Caco-2 (cell line): ENCODE results near the gene CTNND2. TPM values are rescaled to one million over a fixed set of nuclear protein-coding genes. Genes with fewer than 3 reads are reported as not detected.

Source experiments
- BruUV-seq: library from RNA; stranded (reverse); fragments of 400-500 nt; replicated peaks from 2 replicates; lab custom pipeline; 2021; lab: Mats Ljungman, UMichigan
- CTCF ChIA-PET: fragments of 300-600 bp; sonication (Branson Sonifier 250); formaldehyde crosslinking; loops from one replicate; lab custom pipeline; 2022; ENCODE audit warnings: antibody characterized with exemption; lab: Charles Lee
- POLR2A ChIA-PET: fragments of 300-600 bp; sonication (Branson Sonifier 250); formaldehyde crosslinking; loops from one replicate; lab custom pipeline; 2022; ENCODE audit warnings: antibody characterized with exemption; lab: Charles Lee
- DNase-seq, 2 experiments: peaks; one replicate each; pipeline versions ENCODE4 v3.0.0 to v3.0.0-alpha.2; 2020 to 2022
- H3K27me3 ChIP-seq: replicated peaks from 2 replicates; pipeline ENCODE4 v1.6.0; 2011; ENCODE audit warnings: low read length; ENCODE audit not compliant: control insufficient read depth, insufficient read depth
- H3K36me3 ChIP-seq: 2 replicates; pipeline ENCODE4 v1.5.1; 2011; ENCODE audit warnings: low read length; ENCODE audit not compliant: control insufficient read depth, insufficient read depth
- H3K4me1 ChIP-seq: fragments of 250-450 bp; sonication (Bioruptor Pico); 2 replicates; pipeline ENCODE4 v1.5.1; 2020; ENCODE audit warnings: mild to moderate bottlenecking
- H3K4me3 ChIP-seq: 2 replicates; pipeline ENCODE4 v1.5.1; 2011; ENCODE audit warnings: low read depth, mild to moderate bottlenecking, control low read depth, low read length
- H3K9me3 ChIP-seq: fragments of 250-450 bp; sonication (Bioruptor Pico); 2 replicates; pipeline ENCODE4 v1.5.1; 2020; ENCODE audit warnings: mild to moderate bottlenecking, moderate library complexity
- H3K27ac Mint-ChIP-seq: one replicate; pipeline ENCODE4 v1.8.0; 2022; ENCODE audit warnings: mixed read lengths; ENCODE audit not compliant: unreplicated experiment
- H3K27me3 Mint-ChIP-seq: one replicate; pipeline ENCODE4 v1.8.0; 2022; ENCODE audit warnings: mixed read lengths; ENCODE audit not compliant: insufficient read depth, unreplicated experiment
- H3K36me3 Mint-ChIP-seq: one replicate; pipeline ENCODE4 v1.8.0; 2022; ENCODE audit warnings: mild to moderate bottlenecking, mixed read lengths; ENCODE audit not compliant: insufficient read depth, unreplicated experiment
- H3K4me1 Mint-ChIP-seq: one replicate; pipeline ENCODE4 v1.8.0; 2022; ENCODE audit warnings: low read depth, mixed read lengths; ENCODE audit not compliant: unreplicated experiment
- H3K4me3 Mint-ChIP-seq: one replicate; pipeline ENCODE4 v1.8.0; 2022; ENCODE audit warnings: mild to moderate bottlenecking, moderate library complexity, mixed read lengths; ENCODE audit not compliant: unreplicated experiment
- H3K9me3 Mint-ChIP-seq: one replicate; pipeline ENCODE4 v1.8.0; 2022; ENCODE audit warnings: mixed read lengths; ENCODE audit not compliant: unreplicated experiment
- intact Hi-C: fragments of 100-400 bp; cut with micrococcal nuclease; formaldehyde crosslinking; loops from one replicate; pipeline ENCODE4 v1.10.0; 2022; ENCODE audit not compliant: unreplicated experiment
- total RNA-seq: library from RNA; stranded (reverse); gene quantifications from 2 replicates; pipeline ENCODE4 v1.2.3, GENCODE V29; 2022
- TF ChIP-seq, protein P1 (sequence below), 2 experiments: fragments of 200-600 bp in 1 of 2; IDR thresholded peaks; 1 replicate in 1 of 2; 2 replicates in 1 of 2; pipeline versions ENCODE4 v1.5.1 to v1.8.0; 2011 to 2022; ENCODE audit warnings: antibody characterized with exemption in 1 of 2, control low read depth in 1 of 2, inconsistent platforms in 1 of 2, low read depth in 1 of 2, low read length in 1 of 2, mild to moderate bottlenecking in 1 of 2, moderate library complexity in 1 of 2; ENCODE audit not compliant: insufficient read depth in 1 of 2, severe bottlenecking in 1 of 2, unreplicated experiment in 1 of 2

Gene CTNND2
- total RNA-seq, 1 experiment from 2014 or later = 0.32 TPM

DNA sequence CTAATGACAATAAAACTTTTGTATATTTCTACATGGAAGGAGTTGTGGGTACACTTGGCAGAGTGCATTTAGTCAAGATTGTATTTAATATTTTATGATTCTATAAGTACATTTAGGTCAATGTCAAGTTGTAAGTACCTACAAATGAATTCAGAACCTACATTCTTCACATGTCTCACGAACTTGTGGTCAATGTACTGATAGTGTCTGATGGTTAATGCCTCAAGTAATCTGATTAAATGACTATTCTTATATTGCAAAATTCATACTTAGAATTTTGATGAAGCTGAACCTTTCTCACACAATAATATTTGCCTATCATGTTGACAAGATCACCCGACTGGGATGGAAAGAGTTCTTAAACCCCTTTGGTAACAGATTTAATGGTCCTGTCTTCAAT lies 444.5 kb downstream of the CTNND2 start:
- CTCF ChIA-PET = no interaction called here
- no peaks in the 10 kb centered on the region for H3K27me3 ChIP-seq
- no peak overlapping the region for H3K4me3 Mint-ChIP-seq
- H3K27me3 Mint-ChIP-seq = no peaks in the 10 kb centered on the region
- H3K9me3 Mint-ChIP-seq = no peaks in the 10 kb centered on the region
- H3K36me3 ChIP-seq = no peaks in the 10 kb centered on the region
- no peaks in the 10 kb centered on the region for H3K4me1 Mint-ChIP-seq
- H3K4me1 ChIP-seq = no peaks in the 10 kb centered on the region
- POLR2A ChIA-PET = no interaction called here
- TF ChIP-seq, protein P1, sequence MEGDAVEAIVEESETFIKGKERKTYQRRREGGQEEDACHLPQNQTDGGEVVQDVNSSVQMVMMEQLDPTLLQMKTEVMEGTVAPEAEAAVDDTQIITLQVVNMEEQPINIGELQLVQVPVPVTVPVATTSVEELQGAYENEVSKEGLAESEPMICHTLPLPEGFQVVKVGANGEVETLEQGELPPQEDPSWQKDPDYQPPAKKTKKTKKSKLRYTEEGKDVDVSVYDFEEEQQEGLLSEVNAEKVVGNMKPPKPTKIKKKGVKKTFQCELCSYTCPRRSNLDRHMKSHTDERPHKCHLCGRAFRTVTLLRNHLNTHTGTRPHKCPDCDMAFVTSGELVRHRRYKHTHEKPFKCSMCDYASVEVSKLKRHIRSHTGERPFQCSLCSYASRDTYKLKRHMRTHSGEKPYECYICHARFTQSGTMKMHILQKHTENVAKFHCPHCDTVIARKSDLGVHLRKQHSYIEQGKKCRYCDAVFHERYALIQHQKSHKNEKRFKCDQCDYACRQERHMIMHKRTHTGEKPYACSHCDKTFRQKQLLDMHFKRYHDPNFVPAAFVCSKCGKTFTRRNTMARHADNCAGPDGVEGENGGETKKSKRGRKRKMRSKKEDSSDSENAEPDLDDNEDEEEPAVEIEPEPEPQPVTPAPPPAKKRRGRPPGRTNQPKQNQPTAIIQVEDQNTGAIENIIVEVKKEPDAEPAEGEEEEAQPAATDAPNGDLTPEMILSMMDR (IDR thresholded peaks at IDR 0.05; ENCODE audit: insufficient read depth in 1 of 2, low read depth in 1 of 2, low read length in 1 of 2, severe bottlenecking in 1 of 2, unreplicated experiment in 1 of 2) = no peak
- BruUV-seq = no TSS peak
- no peak overlapping the region for H3K4me3 ChIP-seq
- H3K9me3 ChIP-seq = no peaks in the 10 kb centered on the region
- no peak for DNase-seq
- intact Hi-C loops = no loop called here
- no peak overlapping the region for H3K27ac Mint-ChIP-seq
- H3K36me3 Mint-ChIP-seq = no peaks in the 10 kb centered on the region

DNA sequence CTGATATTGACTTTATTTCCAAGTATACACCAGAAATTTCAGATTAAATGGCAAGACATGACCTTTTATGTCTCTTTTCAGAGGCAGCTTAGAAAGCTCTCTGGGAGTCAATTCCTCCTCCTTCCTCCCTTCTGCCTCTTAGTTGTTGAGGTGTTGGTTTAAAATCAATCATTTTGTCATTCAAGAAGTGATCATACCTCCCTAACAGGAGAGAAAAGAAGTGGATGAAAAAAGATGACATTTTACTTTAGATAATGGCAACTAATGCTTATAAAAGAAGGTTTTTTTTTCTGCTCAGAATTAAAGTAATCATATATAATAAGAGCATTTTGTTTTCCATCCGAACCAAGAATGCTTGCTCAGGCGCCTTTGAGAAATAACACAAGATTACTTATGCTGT lies 448.7 kb downstream of the CTNND2 start:
- no peaks in the 10 kb centered on the region for H3K36me3 Mint-ChIP-seq
- ChIA-PET POLR2A (no interaction called here), CTCF (no interaction called here)
- no peak overlapping the region for H3K4me3 Mint-ChIP-seq
- no peaks in the 10 kb centered on the region for H3K9me3 ChIP-seq
- no peaks in the 10 kb centered on the region for H3K4me1 Mint-ChIP-seq
- intact Hi-C loops = no loop called here
- no peaks in the 10 kb centered on the region for H3K4me1 ChIP-seq
- no peaks in the 10 kb centered on the region for H3K27me3 ChIP-seq
- DNase-seq = no peak
- H3K4me3 ChIP-seq = no peak overlapping the region
- no peaks in the 10 kb centered on the region for H3K9me3 Mint-ChIP-seq
- BruUV-seq = no TSS peak
- H3K27ac Mint-ChIP-seq = no peak overlapping the region
- H3K27me3 Mint-ChIP-seq = no peaks in the 10 kb centered on the region
- H3K36me3 ChIP-seq = no peaks in the 10 kb centered on the region
- TF ChIP-seq, protein P1 (IDR thresholded peaks at IDR 0.05; ENCODE audit: insufficient read depth in 1 of 2, low read depth in 1 of 2, low read length in 1 of 2, severe bottlenecking in 1 of 2, unreplicated experiment in 1 of 2) = no peak

DNA sequence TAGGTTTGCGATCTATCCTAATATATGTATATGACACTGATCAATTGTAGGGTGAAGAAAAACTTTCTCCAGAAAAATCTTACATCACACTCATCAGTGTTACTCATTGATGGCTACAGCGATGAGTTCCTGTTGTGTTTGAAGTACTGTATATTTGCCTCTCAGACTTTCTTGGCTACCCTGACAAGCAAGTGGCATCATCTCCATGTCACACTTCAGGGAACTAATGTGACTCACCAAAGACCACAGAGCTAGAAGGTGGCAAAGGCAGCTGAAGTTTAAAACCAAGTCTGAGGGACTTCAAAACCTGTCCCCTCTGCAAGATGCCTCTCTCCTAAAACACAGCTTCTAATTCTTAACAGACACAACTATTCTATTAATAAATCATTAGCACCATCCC lies 451.4 kb downstream of the CTNND2 start:
- Mint-ChIP-seq H3K27ac (no peak overlapping the region), H3K4me1 (no peaks in the 10 kb centered on the region), H3K36me3 (no peaks in the 10 kb centered on the region), H3K4me3 (no peak overlapping the region), H3K27me3 (no peaks in the 10 kb centered on the region), H3K9me3 (no peaks in the 10 kb centered on the region)
- TF ChIP-seq, protein P1 (IDR thresholded peaks at IDR 0.05; ENCODE audit: insufficient read depth in 1 of 2, low read depth in 1 of 2, low read length in 1 of 2, severe bottlenecking in 1 of 2, unreplicated experiment in 1 of 2) = no peak
- intact Hi-C loops = no loop called here
- ChIA-PET POLR2A (no interaction called here), CTCF (no interaction called here)
- Histone ChIP-seq H3K4me3 (no peak overlapping the region), H3K4me1 (no peaks in the 10 kb centered on the region), H3K9me3 (no peaks in the 10 kb centered on the region), H3K27me3 (no peaks in the 10 kb centered on the region), H3K36me3 (no peaks in the 10 kb centered on the region)
- no peak for DNase-seq
- no TSS peak for BruUV-seq
